ENCODE data around the gene SLC7A14.

The SLC7A14 gene

GRCh38 chr3:170534227-170534626, 51.6 kb downstream of the SLC7A14 start:
- no peak for DNase-seq (ENCODE audit: low spot score)

- peak; percentile 19 for DNase-seq (ENCODE audit: low spot score)
These were observed 53.3 kb downstream of the SLC7A14 start for GRCh38 chr3:170532573-170532972.

GRCh38 chr3:170531657-170532335, 54.1 kb downstream of the SLC7A14 start:
- no peak for DNase-seq (ENCODE audit: low spot score)

DNA sequence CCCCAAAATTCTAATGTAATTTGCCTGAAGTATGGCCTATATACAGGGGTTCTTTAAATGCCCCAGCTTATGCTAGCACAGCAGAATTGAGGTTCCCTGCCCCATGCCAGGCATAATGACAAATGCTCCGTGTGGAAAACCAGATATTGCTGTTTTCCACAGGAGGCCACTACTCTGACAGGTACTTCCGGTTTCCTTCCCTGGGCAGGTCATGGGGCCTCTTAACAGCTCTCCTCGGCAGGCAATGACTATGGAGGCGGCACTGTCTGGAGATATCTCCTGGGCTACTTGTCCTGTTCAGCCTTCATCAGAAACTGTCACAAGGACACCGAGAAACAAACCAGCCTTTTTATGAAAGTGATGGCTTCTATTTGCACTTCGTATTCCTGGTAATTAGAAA, 54.8 kb downstream of the SLC7A14 start:
- DNase-seq (ENCODE audit: low spot score) = no peak

GRCh38 chr3:170529912-170530311, 56.0 kb downstream of the SLC7A14 start:
- DNase-seq (ENCODE audit: low spot score) = no peak

- no peak for DNase-seq (ENCODE audit: low spot score)
These were observed 56.5 kb downstream of the SLC7A14 start for GRCh38 chr3:170529346-170529745.

- DNase-seq (ENCODE audit: low spot score) = no peak
These were observed 57.1 kb downstream of the SLC7A14 start for GRCh38 chr3:170528726-170529125.

DNA sequence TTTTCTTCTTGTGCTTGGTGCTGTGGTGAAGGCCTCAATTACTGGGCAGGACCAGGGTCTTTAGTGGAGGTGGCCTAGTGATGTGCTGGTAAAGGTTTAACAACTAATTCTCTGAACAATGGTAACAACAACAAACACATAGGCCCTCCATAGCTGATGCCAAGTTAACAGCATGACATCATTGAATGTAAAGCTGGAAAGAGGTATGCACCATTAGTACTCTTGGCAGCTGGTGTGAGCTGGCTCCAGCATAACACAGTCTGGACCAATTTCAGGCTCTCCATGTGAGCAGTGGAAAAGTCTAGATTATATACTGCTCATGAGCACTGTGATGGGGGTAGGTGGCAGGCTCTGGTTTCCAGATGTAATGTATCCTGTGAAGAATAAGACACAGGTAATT, 61.8 kb downstream of the SLC7A14 start:
- DNase-seq (ENCODE audit: low spot score) = no peak

DNA sequence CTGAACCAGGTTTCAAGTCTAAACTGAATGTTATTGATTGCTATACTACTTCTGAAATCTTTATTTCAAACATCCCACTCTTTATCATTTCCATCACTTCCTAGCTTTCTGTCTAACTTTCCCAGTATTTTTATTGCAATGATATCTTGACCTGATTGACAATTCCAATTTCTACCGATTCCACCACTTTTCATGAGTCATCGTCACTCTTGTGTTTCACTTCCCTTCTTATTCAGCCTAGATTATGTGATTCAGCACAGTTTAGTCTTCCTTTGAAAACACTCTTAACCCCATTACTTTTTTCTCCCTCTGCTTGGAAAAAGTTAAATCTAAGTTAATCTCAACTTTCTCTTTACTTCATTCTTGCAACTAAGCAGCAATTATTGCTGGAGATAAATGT, 62.6 kb downstream of the SLC7A14 start:
- DNase-seq (ENCODE audit: low spot score) = no peak

GRCh38 chr3:170522201-170522600, 63.7 kb downstream of the SLC7A14 start:
- no peak for DNase-seq (ENCODE audit: low spot score)

GRCh38 chr3:170520996-170521395, 64.9 kb downstream of the SLC7A14 start:
- DNase-seq (ENCODE audit: low spot score) = no peak

DNA sequence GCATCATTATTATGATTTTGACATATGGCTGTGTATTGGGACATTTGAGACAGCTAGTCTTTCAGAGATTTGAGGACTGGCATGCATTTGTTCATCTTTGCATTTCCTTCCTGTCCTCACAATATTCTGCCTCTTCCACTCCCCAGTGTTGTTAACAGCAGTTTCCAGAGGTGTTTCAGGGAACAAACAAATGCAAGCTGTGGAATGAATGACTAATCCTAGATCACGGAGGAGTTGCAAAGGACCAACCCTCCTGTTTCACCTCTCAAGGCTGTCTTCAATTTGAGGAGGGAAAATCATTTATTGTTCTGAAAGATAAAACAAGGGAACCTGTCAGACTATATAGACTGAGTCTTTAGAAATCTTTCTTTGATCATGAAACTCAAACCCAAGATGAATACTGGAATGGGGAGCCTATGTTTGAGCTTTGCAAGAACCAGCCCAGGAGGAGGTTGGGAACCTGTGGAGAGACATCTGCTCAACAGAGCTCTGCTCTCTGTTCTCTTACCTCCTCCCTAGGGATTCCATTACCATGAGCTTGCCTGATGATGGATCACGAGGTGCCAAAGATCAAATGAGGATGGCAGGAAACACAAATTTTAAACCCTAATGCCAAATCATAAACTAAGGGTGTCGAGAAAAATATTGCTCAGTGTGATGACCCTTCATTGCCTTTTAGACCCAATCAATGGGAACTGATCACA, 68.5 kb downstream of the SLC7A14 start:
- no peak for DNase-seq (ENCODE audit: low spot score)

GRCh38 chr3:170513642-170514041, 72.2 kb downstream of the SLC7A14 start:
- DNase-seq (ENCODE audit: low spot score) = no peak

DNA sequence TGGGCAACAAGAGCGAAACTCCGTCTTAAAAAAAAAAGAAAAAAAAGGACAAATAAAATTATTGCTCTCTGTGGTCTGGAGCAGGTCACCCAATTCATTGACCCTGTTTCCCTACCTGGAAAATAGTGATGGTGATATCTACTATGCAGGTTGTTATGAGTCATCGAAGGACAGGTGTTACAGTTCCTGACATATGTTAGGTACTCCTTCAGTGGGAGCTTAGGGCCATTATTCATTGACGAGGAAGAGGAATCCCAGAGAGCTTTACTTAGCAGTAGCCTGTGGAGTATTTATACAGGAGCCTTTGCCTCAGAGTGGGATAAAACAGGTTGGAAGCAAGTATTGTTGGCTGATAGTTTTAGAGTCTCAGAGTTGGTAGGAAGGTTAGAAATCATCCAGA, 74.5 kb downstream of the SLC7A14 start:
- no peak for DNase-seq (ENCODE audit: low spot score)

DNA sequence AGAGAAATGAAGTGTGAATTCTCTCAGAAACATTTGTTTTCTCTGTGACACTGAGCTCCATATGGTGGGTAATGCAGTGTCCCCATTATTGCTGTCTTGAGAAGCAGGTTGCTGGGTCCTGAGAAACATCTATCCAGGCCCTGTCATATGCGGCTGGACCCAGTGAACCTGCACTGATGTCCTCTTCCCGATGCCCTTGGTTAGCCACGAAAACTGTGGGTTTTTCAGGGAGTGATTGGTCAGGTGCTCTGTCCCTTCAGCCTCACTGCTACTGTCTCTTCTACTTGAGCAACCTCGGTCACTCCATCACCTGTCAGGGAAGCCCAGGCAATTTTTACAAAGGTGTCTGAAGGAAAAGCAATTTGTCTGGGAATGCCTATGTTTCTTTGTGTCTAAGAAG, 77.0 kb downstream of the SLC7A14 start:
- no peak for DNase-seq (ENCODE audit: low spot score)

DNA sequence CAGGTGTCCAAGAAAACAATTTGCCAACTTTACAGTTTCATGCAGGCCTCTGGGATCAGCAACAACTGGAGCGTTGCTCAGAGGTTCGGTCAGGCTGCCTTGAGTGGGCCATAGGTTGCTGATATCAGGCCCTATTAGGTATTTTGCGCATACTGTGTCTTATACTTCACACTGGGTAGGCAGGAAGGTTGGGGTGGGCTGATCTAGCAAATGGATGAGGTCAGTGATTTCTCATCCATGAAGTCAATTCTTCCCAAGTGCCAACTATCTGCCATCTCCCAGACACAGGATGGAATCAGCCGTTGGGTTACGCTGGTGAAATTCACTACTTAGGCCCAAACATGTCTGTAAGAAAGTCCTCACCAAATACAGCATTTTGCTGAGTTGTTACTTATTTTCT, 77.6 kb downstream of the SLC7A14 start:
- DNase-seq (ENCODE audit: low spot score) = no peak

DNA sequence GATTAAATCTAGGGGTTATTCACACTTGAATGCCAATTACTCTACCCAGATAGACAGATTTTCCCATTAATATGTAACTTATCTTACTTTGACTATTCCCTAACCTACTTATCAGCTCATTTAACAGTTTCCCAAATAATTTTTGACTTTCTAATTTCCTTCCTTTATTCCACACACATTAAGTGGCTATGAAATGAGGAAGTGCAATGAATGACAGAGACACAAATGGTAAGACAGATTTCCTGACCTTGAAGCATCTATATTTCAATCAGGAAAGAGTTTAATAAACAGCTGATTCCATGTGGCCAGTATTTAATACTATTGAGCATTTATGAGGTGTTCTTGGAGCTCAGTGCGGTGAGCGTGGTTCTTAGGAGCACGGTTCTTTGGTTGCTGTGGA, 78.8 kb downstream of the SLC7A14 start:
- DNase-seq (ENCODE audit: low spot score) = no peak

DNA sequence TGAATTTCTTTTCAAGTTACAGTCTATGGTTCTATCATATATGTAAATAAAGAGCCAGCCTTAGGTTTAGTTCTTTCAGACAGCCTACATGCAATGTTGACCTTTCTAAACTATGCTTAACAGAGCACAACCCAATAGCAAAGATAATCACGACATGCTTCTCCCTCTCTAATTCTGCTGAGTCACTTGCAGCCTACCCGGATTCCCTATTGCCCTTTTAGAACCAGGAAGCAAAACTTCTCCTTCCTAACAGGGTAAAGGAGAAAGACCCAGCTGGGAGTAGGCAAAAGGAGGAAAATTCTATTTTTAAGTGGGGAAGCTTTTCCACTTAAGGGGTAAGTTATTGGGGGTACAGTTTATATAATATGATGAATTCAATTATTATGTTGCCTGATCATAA, 79.3 kb downstream of the SLC7A14 start:
- no peak for DNase-seq (ENCODE audit: low spot score)

- no peak for DNase-seq (ENCODE audit: low spot score)
These were observed 83.6 kb downstream of the SLC7A14 start for GRCh38 chr3:170502297-170502696.

GRCh38 chr3:170500995-170501394, 84.9 kb downstream of the SLC7A14 start:
- no peak for DNase-seq (ENCODE audit: low spot score)

- no peak for DNase-seq (ENCODE audit: low spot score)
These were observed 85.4 kb downstream of the SLC7A14 start for GRCh38 chr3:170500462-170500861.

DNA sequence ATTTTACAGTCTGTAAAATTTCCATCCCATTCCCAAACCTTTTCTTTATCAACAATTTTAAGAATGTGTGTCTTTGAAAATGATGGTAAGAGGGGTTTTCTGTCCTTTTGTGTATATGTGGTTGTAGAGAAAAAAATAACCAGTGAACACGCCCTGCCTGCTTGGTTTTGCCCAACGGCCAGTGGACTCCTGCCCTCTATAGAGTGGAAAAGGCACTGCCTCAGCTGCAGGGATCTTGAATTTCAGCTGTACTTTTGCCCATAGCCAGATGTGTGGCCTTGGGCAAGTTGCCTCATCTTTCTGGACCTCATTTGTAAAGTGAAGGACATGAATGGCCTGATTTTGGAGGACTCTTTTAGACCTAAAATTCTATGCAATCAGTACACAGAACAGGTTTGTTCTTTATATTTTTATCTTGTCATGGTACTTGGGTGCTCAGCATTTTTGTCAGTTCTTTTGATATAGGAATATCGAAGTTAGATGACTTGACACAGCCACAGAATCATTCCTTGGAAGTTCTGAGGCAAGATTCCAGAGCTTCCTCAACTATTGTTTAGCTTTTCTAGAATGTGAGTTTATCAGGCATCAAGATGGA, 86.2 kb downstream of the SLC7A14 start:
- no peak for DNase-seq (ENCODE audit: low spot score)

Data from hematopoietic multipotent progenitor cell treated with erythropoietin and hydrocortisone succinate and interleukin-3 and kit ligand, for 17 days (in vitro differentiated cells).